Heart left ventricle (tissue), 16 donors: ENCODE results near the gene ZNF598. TPM values are rescaled to one million over a fixed set of nuclear protein-coding genes. Genes with fewer than 3 reads are reported as not detected.

Source experiments
- ATAC-seq, 4 donors: fragments of 200-7000 bp; cut with Tn5 transposase; one replicate each; pipeline ENCODE4 v1.9.1; 2020 to 2022; ENCODE audit warnings: moderate library complexity in 4 of 4, mild to moderate bottlenecking in 3 of 4, moderate number of reproducible peaks in 1 of 4
- DNase-seq, 5 donors: peaks; one replicate each; pipeline ENCODE4 v3.0.0-alpha.2; 2020
- H3K27ac ChIP-seq, 12 donors: fragments of 200-600 bp; sonication (generic) in 4 of 12; one replicate each; pipeline versions ENCODE4 v1.5.0 to v1.8.0; 2016 to 2022; ENCODE audit warnings: mild to moderate bottlenecking in 2 of 12
- H3K27me3 ChIP-seq, 9 donors: fragments of 200-600 bp; sonication (generic) in 2 of 9; one replicate each; pipeline versions ENCODE4 v1.5.1 to v1.8.0; 2016 to 2022; ENCODE audit warnings: mild to moderate bottlenecking in 3 of 9
- H3K36me3 ChIP-seq, 9 donors: fragments of 200-600 bp; sonication (generic) in 2 of 9; one replicate each; pipeline versions ENCODE4 v1.5.0 to v1.8.0; 2018 to 2022; ENCODE audit warnings: mild to moderate bottlenecking in 2 of 9
- H3K4me1 ChIP-seq, 12 donors: fragments of 200-600 bp; sonication (generic) in 4 of 12; one replicate each; pipeline versions ENCODE4 v1.5.0 to v1.8.0; 2016 to 2022; ENCODE audit warnings: mild to moderate bottlenecking in 3 of 12
- H3K4me3 ChIP-seq, 12 donors: fragments of 200-600 bp; sonication (generic) in 4 of 12; one replicate each; pipeline versions ENCODE4 v1.5.0 to v1.8.0; 2017 to 2022; ENCODE audit warnings: mild to moderate bottlenecking in 9 of 12, moderate library complexity in 4 of 12
- H3K9me3 ChIP-seq, 12 donors: fragments of 200-600 bp; sonication (generic) in 4 of 12; one replicate each; pipeline versions ENCODE4 v1.5.0 to v1.8.0; 2016 to 2022; ENCODE audit warnings: mild to moderate bottlenecking in 1 of 12
- CTCF ChIP-seq, 12 donors: fragments of 200-600 bp; sonication (generic) in 4 of 12; IDR thresholded peaks; one replicate each; pipeline versions ENCODE4 v1.5.0 to v1.8.0; 2018 to 2022; ENCODE audit warnings: antibody characterized with exemption in 12 of 12, mild to moderate bottlenecking in 5 of 12
- POLR2A ChIP-seq, 2 donors: fragments of 450-650 bp; IDR thresholded peaks; one replicate each; pipeline ENCODE4 v1.6.1; 2017; ENCODE audit warnings: antibody characterized with exemption in 2 of 2, mild to moderate bottlenecking in 2 of 2, moderate library complexity in 2 of 2
- WGBS, 4 donors: extraction: QIAGEN DNeasy Blood & Tissue Kit in 2 of 4; methylation state at CpG; one replicate each; pipeline versions ENCODE4 v1.1.5 to v1.1.7; 2013 to 2018; 5-methylcytosine and 5-hydroxymethylcytosine counted together
- intact Hi-C, 10 donors: fragments of 100-400 bp; cut with DNase I; formaldehyde crosslinking; loops; one replicate each; pipeline versions ENCODE4 v1.11.1 to v1.14.2; 2022
- polyA plus RNA-seq, 2 donors: library from polyadenylated mRNA; stranded (reverse); fragments of 200-250 nt; gene quantifications; one replicate each; pipeline ENCODE4 v1.2.3, GENCODE V29; 2013
- total RNA-seq, 9 donors: library from RNA; depleted of rRNA in 2 of 9; stranded (reverse); fragments of >200 nt in 2 of 9; fragmentation: NEBNext Ultra II Directional in 3 of 9; extraction: Animal tissue kit (Norgen Biotek cat#: 25700) in 3 of 9; gene quantifications; one replicate each; pipeline versions ENCODE4 v1.1.0 to v1.2.4, GENCODE V29; 2016 to 2023
- donor health status: ischemic (EF 13 %, LVEDD 7.1; RV severe dilation, severe dysfunction).
- donor health status: healthy with polysubstance abuse.
- donor health status: DM: no; HTN: yes; CAD: no.
- donor health status: DM: no; HTN: no; CAD: no.
- donor health status: ischemic (EF 25% LVEDD 6.9; RV normal size, moderate dysfunction).
- donor health status: ischemic (EF 25% LVEDD 5.7; RV mildly dilated, moderate dysfunction).
- donor health status: healthy.
- donor health status: DM: yes; HTN: yes; CAD: no.
- donor health status: ischemic (EF 35%, LVEDD 5.7; RV mildly dilated, moderate dysfunction).
- donor health status: nonischemic (EF 11% LVEDD 7.7; RV severe dilation, severe dysfunction).
- donor health status: DM: yes; HTN: yes; CAD: no.
- donor health status: PGD.
- donor health status: ischemic (EF 29% LVEDD 5.4; RV normal size, mild dysfunction).
- donor health status: nonischemic (EF 23%, LVEDD 6.1; RV moderate dilation, normal function).

ZNF598 gene
- total and polyA plus RNA-seq, 11 donors = 9.4 to 47.4 (median 17.0) TPM

DNA sequence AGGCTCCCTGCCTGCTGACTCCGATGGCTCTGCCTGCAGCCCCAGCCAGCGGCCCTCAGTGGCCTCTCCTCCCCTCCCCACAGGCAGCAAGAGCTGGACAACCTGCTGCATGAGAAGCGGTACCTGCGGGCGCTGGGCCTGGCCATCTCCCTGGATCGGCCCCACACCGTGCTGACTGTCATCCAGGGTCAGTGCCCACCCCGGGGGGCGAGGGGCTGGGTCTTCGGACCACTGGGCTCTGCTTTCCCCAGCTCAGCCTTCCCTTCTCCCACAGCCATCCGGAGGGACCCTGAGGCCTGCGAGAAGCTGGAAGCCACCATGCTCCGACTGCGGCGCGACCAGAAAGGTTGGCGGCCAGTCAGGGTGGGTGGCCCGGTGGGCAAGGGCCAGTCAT lies 31.7 kb downstream of the ZNF598 start:
- intact Hi-C loops = no loop called here
- Histone ChIP-seq H3K4me1 (peaks cover 0 to 32% (median 9%) of the 10 kb centered on the region in 12 donors), H3K27ac (no peak overlapping the region), H3K27me3 (peaks cover 7 to 89% (median 36%) of the 10 kb centered on the region in 9 donors), H3K36me3 (peaks cover 4 to 49% (median 41%) of the 10 kb centered on the region in 9 donors), H3K4me3 (no peak overlapping the region), H3K9me3 (no peaks in the 10 kb centered on the region)
- DNase-seq (no peak), ATAC-seq (no peak)
- 93 to 100% (median 96%) methylated on average over 2 to 18 of the region's 18 CpGs for WGBS, 4 donors
- TF ChIP-seq CTCF (IDR thresholded peaks at IDR 0.05) (no peak), POLR2A (IDR thresholded peaks at IDR 0.05) (no peak)

DNA sequence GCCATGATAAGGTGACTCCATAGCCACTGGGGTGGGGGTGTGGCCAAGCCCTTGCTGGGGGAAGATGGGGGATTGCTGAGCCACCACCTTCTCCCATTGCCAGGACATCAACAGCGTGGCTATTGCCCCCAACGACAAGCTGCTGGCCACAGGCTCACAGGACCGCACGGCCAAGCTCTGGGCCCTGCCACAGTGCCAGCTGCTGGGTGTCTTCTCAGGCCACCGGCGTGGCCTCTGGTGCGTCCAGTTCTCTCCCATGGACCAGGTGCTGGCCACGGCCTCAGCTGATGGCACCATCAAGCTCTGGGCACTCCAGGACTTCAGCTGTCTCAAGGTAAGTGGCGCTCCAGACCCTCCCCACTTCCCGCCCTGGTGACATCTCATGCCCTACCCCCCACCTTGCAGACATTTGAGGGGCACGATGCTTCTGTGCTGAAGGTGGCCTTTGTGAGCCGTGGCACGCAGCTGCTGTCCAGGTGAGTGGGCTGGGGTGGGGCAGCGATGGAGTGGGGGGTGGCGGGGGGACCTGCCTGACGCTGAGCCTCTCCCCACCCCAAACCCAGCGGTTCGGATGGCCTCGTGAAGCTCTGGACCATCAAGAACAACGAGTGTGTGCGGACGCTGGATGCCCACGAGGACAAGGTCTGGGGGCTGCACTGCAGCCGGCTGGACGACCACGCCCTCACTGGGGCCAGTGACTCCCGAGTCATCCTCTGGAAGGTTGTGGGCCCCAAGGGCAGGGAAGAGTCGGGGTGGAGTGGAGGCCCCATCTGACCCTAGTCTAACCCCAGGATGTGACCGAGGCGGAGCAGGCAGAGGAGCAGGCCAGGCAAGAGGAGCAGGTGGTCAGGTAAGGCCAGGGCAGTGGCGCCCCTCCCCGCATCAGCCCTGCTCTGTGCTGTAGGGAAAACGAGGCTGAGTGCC lies 32.4 kb downstream of the ZNF598 start:
- Histone ChIP-seq H3K4me3 (no peak overlapping the region), H3K9me3 (no peaks in the 10 kb centered on the region), H3K36me3 (peaks cover 4 to 49% (median 41%) of the 10 kb centered on the region in 9 donors), H3K27ac (no peak overlapping the region), H3K27me3 (peaks cover 7 to 82% (median 36%) of the 10 kb centered on the region in 9 donors), H3K4me1 (peaks cover 0 to 38% (median 14%) of the 10 kb centered on the region in 12 donors)
- 92 to 94% (median 93%) methylated on average over 28 to 33 of the region's 33 CpGs for WGBS, 4 donors
- no peak for ATAC-seq
- peak in 1 of 5 donors; percentile 27 for DNase-seq
- intact Hi-C loops = no loop called here
- TF ChIP-seq CTCF (IDR thresholded peaks at IDR 0.05) (no peak), POLR2A (IDR thresholded peaks at IDR 0.05) (no peak)

DNA sequence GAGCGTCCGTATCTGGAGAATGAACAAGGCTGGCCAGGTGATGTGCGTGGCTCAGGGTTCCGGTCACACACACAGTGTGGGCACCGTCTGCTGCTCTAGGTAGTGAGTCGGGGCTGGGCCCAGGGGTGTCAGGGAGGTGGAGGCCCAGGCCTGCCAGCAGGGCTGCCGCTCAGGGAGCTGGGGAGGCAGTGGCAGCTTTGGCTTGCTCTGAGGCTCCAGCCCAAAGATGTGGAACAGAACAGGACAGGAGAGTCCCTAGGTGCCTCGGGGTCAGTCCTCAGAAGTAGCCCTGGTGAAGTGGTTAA lies 33.5 kb downstream of the ZNF598 start:
- no peak for TF ChIP-seq POLR2A (IDR thresholded peaks at IDR 0.05)
- no peak for TF ChIP-seq CTCF (IDR thresholded peaks at IDR 0.05)
- no peak overlapping the region for H3K27ac ChIP-seq

DNA sequence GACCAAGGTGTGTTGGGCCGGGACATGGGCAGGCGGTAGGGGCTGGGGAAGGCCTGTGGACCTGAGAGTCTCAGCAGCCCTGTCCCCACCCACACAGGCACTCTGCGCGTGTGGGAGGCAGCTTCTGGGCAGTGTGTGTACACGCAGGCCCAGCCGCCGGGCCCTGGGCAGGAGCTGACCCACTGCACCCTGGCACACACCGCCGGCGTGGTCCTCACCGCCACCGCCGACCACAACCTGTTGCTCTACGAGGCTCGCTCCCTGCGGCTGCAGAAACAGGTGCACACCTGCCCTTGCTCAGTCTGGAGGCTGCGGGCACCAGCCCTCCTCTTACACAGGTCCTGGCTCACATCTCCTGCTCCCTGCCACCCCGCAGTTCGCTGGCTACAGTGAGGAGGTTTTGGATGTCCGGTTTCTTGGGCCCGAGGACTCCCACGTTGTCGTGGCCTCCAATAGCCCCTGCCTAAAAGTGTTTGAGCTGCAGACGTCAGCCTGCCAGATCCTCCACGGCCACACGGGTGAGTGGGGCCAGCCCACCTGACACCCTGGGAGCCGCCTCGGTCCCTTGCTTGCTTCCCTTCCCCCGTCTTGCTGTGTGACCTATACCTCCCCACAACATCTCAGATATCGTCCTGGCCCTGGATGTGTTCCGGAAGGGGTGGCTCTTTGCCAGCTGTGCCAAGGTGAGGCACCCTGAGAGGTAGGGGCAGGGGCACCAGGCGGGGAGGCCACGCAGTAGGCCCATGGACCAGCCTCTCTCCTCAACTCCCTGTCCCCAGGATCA lies 34.0 kb downstream of the ZNF598 start:
- DNase-seq (no peak), ATAC-seq (no peak)
- Histone ChIP-seq H3K27ac (no peak overlapping the region), H3K27me3 (peaks cover 0 to 67% (median 26%) of the 10 kb centered on the region in 9 donors), H3K36me3 (peaks cover 4 to 49% (median 41%) of the 10 kb centered on the region in 9 donors), H3K4me1 (peaks cover 0 to 46% (median 21%) of the 10 kb centered on the region in 12 donors), H3K4me3 (no peak overlapping the region), H3K9me3 (no peaks in the 10 kb centered on the region)
- 90 to 96% (median 94%) methylated on average over 26 to 33 of the region's 33 CpGs for WGBS, 4 donors
- no peak for TF ChIP-seq CTCF (IDR thresholded peaks at IDR 0.05)
- intact Hi-C loops = no loop called here

More for the DNA sequence above, 33.5 kb downstream of the ZNF598 start:
- 95 to 100% (median 97%) methylated on average over 8 of the region's 8 CpGs for WGBS, 4 donors
- intact Hi-C loops = no loop called here
- Histone ChIP-seq H3K36me3 (peaks cover 4 to 49% (median 41%) of the 10 kb centered on the region in 9 donors), H3K9me3 (no peaks in the 10 kb centered on the region), H3K4me1 (peaks cover 0 to 43% (median 17%) of the 10 kb centered on the region in 12 donors), H3K27me3 (peaks cover 4 to 72% (median 31%) of the 10 kb centered on the region in 9 donors), H3K4me3 (no peak overlapping the region)
- ATAC-seq = no peak
- no peak for DNase-seq
